MCF 10A (cell line): ENCODE data around the gene PPP3CA. TPM values are rescaled to one million over a fixed set of nuclear protein-coding genes. Genes with fewer than 3 reads are reported as not detected.
A peak's percentile ranks its signal among the peaks of the same experiment; 100 is the strongest.
"Not testable (repeated sequence)": the region's sequence is repeated elsewhere in the genome, so short reads cannot be mapped to it uniquely, and the experiment has no call there.

Source experiments
- BruUV-seq: library from RNA; stranded (reverse); fragments of 400-500 nt; replicated peaks from 2 replicates; lab custom pipeline; 2021; lab: Mats Ljungman, UMichigan
- CTCF ChIA-PET: fragments of 300-600 bp; sonication (Branson Sonifier 250); formaldehyde crosslinking; extraction: SDS; loops from one replicate; lab custom pipeline; 2021; ENCODE audit warnings: antibody characterized with exemption, inconsistent platforms; lab: Yijun Ruan, JAX
- POLR2A ChIA-PET: fragments of 300-600, 350-650 bp; sonication (Branson Sonifier 250); formaldehyde crosslinking; extraction: SDS; loops from one replicate; lab custom pipeline; 2020; ENCODE audit warnings: antibody characterized with exemption, inconsistent platforms; lab: Yijun Ruan, JAX
- DNase-seq: peaks from one replicate; pipeline ENCODE4 v3.0.0-alpha.2; 2018; ENCODE audit not compliant: unreplicated experiment
- H3K27ac Mint-ChIP-seq: one replicate; pipeline ENCODE4 v1.8.0; 2022; ENCODE audit warnings: mild to moderate bottlenecking, low read depth, mixed read lengths; ENCODE audit not compliant: unreplicated experiment
- H3K27me3 Mint-ChIP-seq: one replicate; pipeline ENCODE4 v1.8.0; 2022; ENCODE audit warnings: mixed read lengths; ENCODE audit not compliant: insufficient read depth, unreplicated experiment
- H3K36me3 Mint-ChIP-seq: one replicate; pipeline ENCODE4 v1.8.0; 2022; ENCODE audit warnings: mild to moderate bottlenecking, moderate library complexity, mixed read lengths; ENCODE audit not compliant: insufficient read depth, unreplicated experiment
- H3K4me1 Mint-ChIP-seq: one replicate; pipeline ENCODE4 v1.8.0; 2022; ENCODE audit warnings: mixed read lengths; ENCODE audit not compliant: insufficient read depth, unreplicated experiment
- H3K4me3 Mint-ChIP-seq: one replicate; pipeline ENCODE4 v1.8.0; 2022; ENCODE audit warnings: mild to moderate bottlenecking, moderate library complexity, mixed read lengths; ENCODE audit not compliant: unreplicated experiment
- H3K9me3 Mint-ChIP-seq: one replicate; pipeline ENCODE4 v1.8.0; 2022; ENCODE audit warnings: mixed read lengths; ENCODE audit not compliant: unreplicated experiment
- intact Hi-C: fragments of 100-400 bp; cut with micrococcal nuclease; formaldehyde crosslinking; loops from 2 replicates; pipeline ENCODE4 v1.14.1; 2022
- total RNA-seq: library from RNA; stranded (reverse); gene quantifications from 2 replicates; pipeline ENCODE4 v1.2.3, GENCODE V29; 2022
- TF ChIP-seq, protein P1 (sequence below): fragments of 200-600 bp; IDR thresholded peaks from one replicate; pipeline ENCODE4 v1.8.0; 2022; ENCODE audit warnings: antibody characterized with exemption, mild to moderate bottlenecking; ENCODE audit not compliant: unreplicated experiment

Gene PPP3CA
- total RNA-seq, 1 experiment from 2014 or later = 73.0 TPM

- peaks cover 12% of the 10 kb centered on the region for H3K9me3 Mint-ChIP-seq
- peaks cover 17% of the 10 kb centered on the region for H3K4me1 Mint-ChIP-seq
- intact Hi-C loops = no loop called here
- BruUV-seq = no TSS peak
- no peaks in the 10 kb centered on the region for H3K36me3 Mint-ChIP-seq
- no peak overlapping the region for H3K4me3 Mint-ChIP-seq
- ChIA-PET CTCF (interaction anchor here (0.6 kb wide), 1 partner anchor 542 kb away, joined by 3 read pairs; no protein-coding TSS in a partner anchor), POLR2A (interaction anchor here (0.6 to 1.4 kb wide), 2 partner anchors 26 to 217 kb away, joined by 3 to 8 read pairs; no protein-coding TSS in a partner anchor)
- peak overlapping the region; percentile 20 for H3K27ac Mint-ChIP-seq
- TF ChIP-seq, protein P1, sequence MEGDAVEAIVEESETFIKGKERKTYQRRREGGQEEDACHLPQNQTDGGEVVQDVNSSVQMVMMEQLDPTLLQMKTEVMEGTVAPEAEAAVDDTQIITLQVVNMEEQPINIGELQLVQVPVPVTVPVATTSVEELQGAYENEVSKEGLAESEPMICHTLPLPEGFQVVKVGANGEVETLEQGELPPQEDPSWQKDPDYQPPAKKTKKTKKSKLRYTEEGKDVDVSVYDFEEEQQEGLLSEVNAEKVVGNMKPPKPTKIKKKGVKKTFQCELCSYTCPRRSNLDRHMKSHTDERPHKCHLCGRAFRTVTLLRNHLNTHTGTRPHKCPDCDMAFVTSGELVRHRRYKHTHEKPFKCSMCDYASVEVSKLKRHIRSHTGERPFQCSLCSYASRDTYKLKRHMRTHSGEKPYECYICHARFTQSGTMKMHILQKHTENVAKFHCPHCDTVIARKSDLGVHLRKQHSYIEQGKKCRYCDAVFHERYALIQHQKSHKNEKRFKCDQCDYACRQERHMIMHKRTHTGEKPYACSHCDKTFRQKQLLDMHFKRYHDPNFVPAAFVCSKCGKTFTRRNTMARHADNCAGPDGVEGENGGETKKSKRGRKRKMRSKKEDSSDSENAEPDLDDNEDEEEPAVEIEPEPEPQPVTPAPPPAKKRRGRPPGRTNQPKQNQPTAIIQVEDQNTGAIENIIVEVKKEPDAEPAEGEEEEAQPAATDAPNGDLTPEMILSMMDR = no peak
- H3K27me3 Mint-ChIP-seq = no peaks in the 10 kb centered on the region
- no peak for DNase-seq
Observed at GRCh38 chr4:101141230-101141629, 206.1 kb downstream of the PPP3CA start.

GRCh38 chr4:101140228-101140627 lies 207.1 kb downstream of the PPP3CA start:
- ChIA-PET POLR2A (no interaction called here), CTCF (interaction anchor here (0.6 kb wide), 1 partner anchor 48 kb away, joined by 3 read pairs; no protein-coding TSS in a partner anchor)
- no peaks in the 10 kb centered on the region for H3K36me3 Mint-ChIP-seq
- no peaks in the 10 kb centered on the region for H3K27me3 Mint-ChIP-seq
- intact Hi-C loops = no loop called here
- DNase-seq = no peak
- H3K4me1 Mint-ChIP-seq = peaks cover 26% of the 10 kb centered on the region
- BruUV-seq = no TSS peak
- H3K27ac Mint-ChIP-seq = no peak overlapping the region
- no peak overlapping the region for H3K4me3 Mint-ChIP-seq
- TF ChIP-seq, protein P1 = no peak
- peaks cover 12% of the 10 kb centered on the region for H3K9me3 Mint-ChIP-seq

DNA sequence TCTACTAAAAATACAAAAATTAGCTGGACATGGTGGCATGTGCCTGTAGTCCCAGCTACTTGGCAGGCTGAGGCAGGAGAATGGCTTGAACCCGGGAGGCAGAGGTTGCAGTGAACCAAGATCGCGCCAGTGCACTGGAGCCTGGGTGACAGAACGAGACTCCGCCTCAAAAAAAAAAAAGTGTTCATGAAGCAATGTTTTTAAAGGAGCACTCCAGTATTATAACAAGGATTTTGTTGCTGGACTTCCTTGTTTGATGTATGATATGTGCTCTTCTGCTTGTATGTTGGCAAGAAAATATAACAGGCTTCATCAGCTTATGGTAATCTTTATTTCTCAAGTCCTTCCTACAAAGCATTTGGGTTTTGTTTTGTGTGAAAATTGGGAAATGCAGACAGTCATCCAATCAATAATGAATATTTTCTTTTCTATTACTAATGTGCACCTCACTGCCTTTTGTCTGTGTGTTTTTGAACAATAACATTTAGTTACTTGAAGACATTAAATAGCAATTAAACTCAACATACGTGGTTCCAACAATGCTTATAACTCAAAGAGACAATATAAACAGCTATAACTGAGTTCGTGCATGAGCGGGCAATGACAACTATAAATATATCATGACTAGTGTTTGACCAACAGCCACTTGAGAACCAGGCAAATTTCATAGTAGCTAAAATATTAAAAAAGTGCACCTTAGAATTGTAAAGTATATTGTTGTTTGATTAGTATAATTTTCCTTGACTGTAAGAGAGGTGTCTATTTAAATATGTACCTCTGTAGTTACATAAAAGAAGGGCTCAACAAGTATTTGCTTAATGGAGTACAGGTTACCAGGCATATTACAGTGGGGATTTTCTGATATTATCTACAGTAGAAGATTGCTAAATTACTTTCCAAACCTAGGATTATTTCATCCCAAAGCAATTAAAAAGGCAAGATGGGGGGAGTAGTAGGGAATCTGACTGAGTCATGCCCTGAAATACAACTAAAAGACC lies 210.7 kb downstream of the PPP3CA start:
- Mint-ChIP-seq H3K4me3 (no peak overlapping the region), H3K9me3 (peaks cover 13% of the 10 kb centered on the region), H3K36me3 (peaks cover 5% of the 10 kb centered on the region), H3K27ac (no peak overlapping the region), H3K4me1 (peaks cover 16% of the 10 kb centered on the region), H3K27me3 (no peaks in the 10 kb centered on the region)
- ChIA-PET POLR2A (interaction anchor here (0.6 to 0.8 kb wide), 2 partner anchors 17 to 365 kb away, joined by 3 read pairs; no protein-coding TSS in a partner anchor), CTCF (interaction anchor here (0.6 to 1.2 kb wide), 5 partner anchors 10 to 587 kb away, joined by 3 to 4 read pairs (median 3); no protein-coding TSS in a partner anchor)
- intact Hi-C loops = no loop called here
- TF ChIP-seq, protein P1 = no peak
- no peak for DNase-seq
- BruUV-seq = no TSS peak

DNA sequence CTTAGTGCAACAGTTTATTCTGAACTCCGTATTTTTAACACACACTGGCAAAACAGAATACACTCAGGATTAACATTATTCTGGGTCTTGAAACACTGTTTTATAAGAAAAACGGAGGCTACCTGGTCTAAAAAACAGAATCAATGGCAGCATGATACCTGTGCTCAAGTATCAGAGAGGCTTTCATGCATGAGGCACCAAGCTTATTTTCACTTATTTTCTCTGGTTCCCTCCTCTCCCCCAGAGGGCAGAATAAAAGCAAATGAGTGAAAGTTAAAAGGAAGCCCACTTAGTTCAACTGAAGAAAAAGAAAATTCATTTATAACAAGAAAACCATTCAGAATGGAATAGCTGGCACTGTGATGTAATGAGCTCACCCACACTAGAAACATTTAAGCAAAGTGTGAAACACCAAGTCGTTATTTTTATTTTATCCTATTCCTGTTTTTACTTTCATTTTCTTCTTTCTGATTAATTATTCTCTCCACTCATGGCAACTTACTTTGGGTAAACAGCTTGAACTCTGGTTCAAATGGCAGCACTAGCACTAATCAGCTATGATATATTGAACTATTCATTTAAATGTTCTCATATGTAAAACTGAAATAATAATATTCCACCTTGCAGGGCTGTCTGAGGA lies 211.8 kb downstream of the PPP3CA start:
- ChIA-PET POLR2A (interaction anchor here (0.6 kb wide), 3 partner anchors 59 to 1929 kb away, joined by 3 to 5 read pairs (median 3); no protein-coding TSS in a partner anchor), CTCF (interaction anchor here (0.9 to 1.1 kb wide), 2 partner anchors 26 to 288 kb away, joined by 3 to 4 read pairs; no protein-coding TSS in a partner anchor)
- Mint-ChIP-seq H3K4me1 (peaks cover 9% of the 10 kb centered on the region), H3K27me3 (no peaks in the 10 kb centered on the region), H3K27ac (no peak overlapping the region), H3K36me3 (peaks cover 5% of the 10 kb centered on the region), H3K4me3 (no peak overlapping the region), H3K9me3 (peaks cover 7% of the 10 kb centered on the region)
- TF ChIP-seq, protein P1 = no peak
- no TSS peak for BruUV-seq
- intact Hi-C loops = no loop called here
- no peak for DNase-seq

DNA sequence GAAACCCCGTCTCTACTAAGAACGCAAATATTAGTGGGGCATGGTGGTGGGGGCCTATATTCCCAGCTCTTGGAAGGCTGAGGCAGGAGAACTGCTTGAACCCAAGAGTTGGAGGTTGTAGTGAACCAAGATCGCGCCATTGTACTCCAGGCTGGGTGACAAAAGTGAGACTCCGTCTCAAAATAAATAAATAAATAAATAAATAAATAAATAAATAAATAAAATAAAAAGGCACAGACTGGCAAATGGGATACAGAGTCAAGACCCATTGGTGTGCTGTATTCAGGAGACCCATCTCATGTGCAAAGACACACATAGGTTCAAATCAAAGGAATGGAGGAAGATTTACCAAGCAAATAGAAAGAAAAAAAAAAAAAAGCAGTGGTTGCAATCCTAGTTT lies 216.3 kb downstream of the PPP3CA start:
- H3K27ac Mint-ChIP-seq, CTCF ChIA-PET, DNase-seq, H3K27me3 Mint-ChIP-seq, intact Hi-C loops, H3K4me3 Mint-ChIP-seq, BruUV-seq: not testable (repeated sequence)
- H3K36me3 Mint-ChIP-seq = peaks cover 18% of the 10 kb centered on the region
- peaks cover 11% of the 10 kb centered on the region for H3K4me1 Mint-ChIP-seq
- POLR2A ChIA-PET = interaction anchor here (0.7 kb wide), 1 partner anchor 122 kb away, joined by 5 read pairs; no protein-coding TSS in a partner anchor
- peaks cover 15% of the 10 kb centered on the region for H3K9me3 Mint-ChIP-seq
